ENCODE data around the gene TRPM3. TPM values are rescaled to one million over a fixed set of nuclear protein-coding genes. Genes with fewer than 3 reads are reported as not detected.

TRPM3 gene
- total and polyA plus RNA-seq, 2 experiments from 2014 or later, result 0.24 TPM; not detected in 1

- no peak overlapping the region for H3K4me3 ChIP-seq
- H3K36me3 ChIP-seq, result no peaks in the 10 kb centered on the region
- H3K27me3 ChIP-seq, result no peaks in the 10 kb centered on the region
- no peaks in the 10 kb centered on the region for H3K9me3 ChIP-seq (ENCODE audit: low read depth)
- H3K4me1 ChIP-seq (ENCODE audit: low read depth), result no peaks in the 10 kb centered on the region
- H3K27ac ChIP-seq, result no peak overlapping the region
- no peak for DNase-seq (ENCODE audit: low read depth in 1 of 2, low spot score in 1 of 2)
- TF ChIP-seq CTCF (IDR thresholded peaks at IDR 0.05; ENCODE audit: low read depth, low read length), result no peak
Observed at GRCh38 chr9:71072587-71072986, 48.8 kb downstream of the TRPM3 start.

DNA sequence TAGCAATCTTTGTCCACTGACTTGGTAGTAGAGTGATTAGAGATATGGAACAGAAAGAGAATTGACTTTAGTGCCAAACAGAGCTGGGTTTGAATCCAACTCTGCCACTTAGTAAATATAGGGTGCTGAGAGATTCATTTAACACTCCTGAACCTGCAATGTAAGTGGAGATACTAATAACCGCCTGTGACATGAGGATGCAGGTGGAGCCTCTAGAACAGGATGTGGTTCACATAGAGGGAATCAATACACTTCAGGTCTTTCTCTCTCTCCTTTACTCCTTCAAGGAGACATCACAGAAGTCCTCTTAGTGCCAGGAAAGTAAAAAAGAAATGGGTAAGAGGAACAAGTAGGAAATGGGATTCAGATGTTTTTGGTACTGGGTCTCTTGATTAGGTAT, 49.8 kb downstream of the TRPM3 start:
- Histone ChIP-seq H3K9me3 (ENCODE audit: low read depth) (no peaks in the 10 kb centered on the region), H3K36me3 (no peaks in the 10 kb centered on the region), H3K27me3 (no peaks in the 10 kb centered on the region), H3K4me3 (no peak overlapping the region), H3K27ac (no peak overlapping the region), H3K4me1 (ENCODE audit: low read depth) (no peaks in the 10 kb centered on the region)
- DNase-seq (ENCODE audit: low read depth in 1 of 2, low spot score in 1 of 2), result no peak
- no peak for TF ChIP-seq CTCF (IDR thresholded peaks at IDR 0.05; ENCODE audit: low read depth, low read length)

GRCh38 chr9:71058660-71059059, 62.8 kb downstream of the TRPM3 start:
- no peak for DNase-seq (ENCODE audit: low read depth in 1 of 2, low spot score in 1 of 2)
- Histone ChIP-seq H3K9me3 (ENCODE audit: low read depth) (no peaks in the 10 kb centered on the region), H3K4me3 (no peak overlapping the region), H3K27ac (no peak overlapping the region), H3K27me3 (no peaks in the 10 kb centered on the region), H3K36me3 (no peaks in the 10 kb centered on the region), H3K4me1 (ENCODE audit: low read depth) (no peaks in the 10 kb centered on the region)
- TF ChIP-seq CTCF (IDR thresholded peaks at IDR 0.05; ENCODE audit: low read depth, low read length), result no peak

DNA sequence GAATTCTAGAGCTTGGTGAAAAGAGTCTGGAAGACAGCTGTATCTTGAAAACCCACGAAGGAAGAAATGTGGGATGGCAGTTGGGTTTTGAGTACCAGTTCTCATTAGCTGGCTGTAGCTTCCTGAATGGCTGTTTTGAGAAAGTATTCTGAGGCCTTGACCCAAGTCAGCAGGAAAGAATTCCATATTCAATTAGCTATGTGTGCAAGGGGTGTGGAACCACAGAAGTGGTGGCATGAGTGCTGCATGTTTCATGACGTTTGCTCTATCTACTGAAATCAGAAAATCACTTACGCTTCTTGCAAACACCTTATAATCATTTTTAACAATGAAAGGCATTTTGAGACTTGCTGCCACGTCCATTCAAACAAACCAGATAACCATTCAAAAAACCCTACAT, 69.1 kb downstream of the TRPM3 start:
- no peaks in the 10 kb centered on the region for H3K36me3 ChIP-seq
- H3K27me3 ChIP-seq, result no peaks in the 10 kb centered on the region
- DNase-seq (ENCODE audit: low read depth in 1 of 2, low spot score in 1 of 2), result no peak
- TF ChIP-seq CTCF (IDR thresholded peaks at IDR 0.05; ENCODE audit: low read depth, low read length), result no peak
- H3K4me1 ChIP-seq (ENCODE audit: low read depth), result no peaks in the 10 kb centered on the region
- H3K4me3 ChIP-seq, result no peak overlapping the region
- H3K9me3 ChIP-seq (ENCODE audit: low read depth), result no peaks in the 10 kb centered on the region
- H3K27ac ChIP-seq, result no peak overlapping the region

GRCh38 chr9:71048280-71048679, 73.1 kb downstream of the TRPM3 start:
- no peaks in the 10 kb centered on the region for H3K9me3 ChIP-seq (ENCODE audit: low read depth)
- no peaks in the 10 kb centered on the region for H3K27me3 ChIP-seq
- no peaks in the 10 kb centered on the region for H3K4me1 ChIP-seq (ENCODE audit: low read depth)
- peak in 1 of 2 donors; percentile 12 for DNase-seq (ENCODE audit: low read depth in 1 of 2, low spot score in 1 of 2)
- no peak overlapping the region for H3K27ac ChIP-seq
- H3K36me3 ChIP-seq, result no peaks in the 10 kb centered on the region
- TF ChIP-seq CTCF (IDR thresholded peaks at IDR 0.05; ENCODE audit: low read depth, low read length), result no peak
- H3K4me3 ChIP-seq, result no peak overlapping the region

DNA sequence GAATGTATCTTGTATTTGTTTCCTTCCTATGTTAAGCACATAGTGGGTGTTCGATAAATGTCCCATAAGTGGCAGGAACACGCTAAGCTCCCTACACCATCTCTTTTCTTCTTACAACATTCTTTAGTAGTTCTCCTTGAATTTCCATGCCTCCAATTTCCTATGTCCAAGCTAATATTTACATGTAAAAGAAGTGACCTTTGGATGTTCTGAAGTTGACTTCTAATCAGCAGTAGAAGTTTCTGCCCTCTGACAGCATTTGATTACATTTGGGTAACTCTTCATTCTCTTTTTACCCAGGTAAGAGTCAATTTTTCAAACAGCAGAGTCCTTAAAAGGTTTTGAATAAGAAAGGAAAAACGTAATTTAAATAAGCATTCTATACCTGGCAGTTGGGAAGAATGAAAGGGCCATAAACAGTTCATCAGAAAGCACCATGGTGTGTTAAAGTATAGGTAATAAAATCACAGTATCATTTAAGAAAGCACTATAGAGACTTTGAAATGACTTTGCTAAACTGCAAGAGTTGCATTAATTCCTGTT, 78.9 kb downstream of the TRPM3 start:
- Histone ChIP-seq H3K27me3 (no peaks in the 10 kb centered on the region), H3K27ac (no peak overlapping the region), H3K4me1 (ENCODE audit: low read depth) (no peaks in the 10 kb centered on the region), H3K9me3 (ENCODE audit: low read depth) (no peaks in the 10 kb centered on the region), H3K4me3 (no peak overlapping the region), H3K36me3 (no peaks in the 10 kb centered on the region)
- no peak for DNase-seq (ENCODE audit: low read depth in 1 of 2, low spot score in 1 of 2)
- TF ChIP-seq CTCF (IDR thresholded peaks at IDR 0.05; ENCODE audit: low read depth, low read length), result no peak
